GM12872 (cell line): Measurements from ENCODE around the gene GNPTAB.

Experiments
- CTCF ChIP-seq: IDR thresholded peaks from 3 replicates; pipeline ENCODE4 v1.5.1; 2011; ENCODE audit warnings: low read depth, mild to moderate bottlenecking, low read length, moderate library complexity; ENCODE audit not compliant: insufficient read depth

The GNPTAB gene

DNA sequence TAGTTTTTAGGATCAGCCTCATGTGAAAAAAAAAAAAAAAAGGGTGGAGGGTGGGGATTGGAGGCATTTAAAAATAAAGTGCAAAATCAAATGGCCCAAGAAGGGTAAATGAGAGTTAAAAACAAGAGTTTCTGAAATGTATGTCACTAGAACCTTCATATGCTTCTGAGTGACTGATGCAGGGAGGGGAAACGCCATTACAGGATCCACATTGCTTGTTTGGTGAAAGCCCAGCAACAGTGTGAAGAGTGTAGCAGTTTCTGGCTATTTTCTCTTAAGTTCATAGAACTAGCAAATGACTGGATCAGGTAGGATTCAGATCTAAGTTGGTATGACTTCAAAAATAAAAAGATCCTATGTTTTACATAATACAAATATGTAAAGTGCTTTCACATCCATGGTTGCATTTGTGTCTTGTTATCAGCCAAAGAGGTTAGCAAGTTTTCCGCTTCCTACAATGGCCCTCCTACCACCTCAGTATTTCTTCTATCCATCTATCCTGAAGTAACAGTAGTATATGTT lies 130.4 kb downstream of the GNPTAB start:
- TF ChIP-seq CTCF = no peak

DNA sequence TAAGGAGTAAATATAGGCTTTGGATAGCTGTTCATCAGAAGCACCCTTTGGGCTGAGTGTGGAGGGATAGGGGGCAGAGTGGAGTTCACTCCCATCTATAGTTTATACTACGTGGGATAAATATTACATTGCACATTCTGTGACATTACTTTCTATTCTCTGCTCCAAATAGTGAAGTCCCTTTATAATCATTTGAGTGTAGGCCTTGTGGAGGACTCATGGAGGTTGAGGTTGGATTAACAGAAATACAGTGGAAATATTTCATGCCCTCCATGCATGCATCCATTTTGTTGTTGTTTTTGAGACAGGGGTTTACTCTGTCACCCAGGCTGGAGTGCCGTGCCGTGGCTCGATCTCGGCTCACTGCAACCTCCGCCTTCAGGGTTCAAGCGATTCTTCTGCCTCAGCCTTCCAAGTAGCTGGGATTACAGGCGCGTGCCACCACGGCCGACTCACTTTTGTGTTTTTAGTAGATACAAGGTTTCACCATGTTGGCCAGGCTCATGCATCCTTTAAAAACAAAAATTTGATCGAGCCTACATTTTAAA lies 131.9 kb downstream of the GNPTAB start:
- TF ChIP-seq CTCF = peak; percentile 28; the same call in 1 of the 3 replicates

- TF ChIP-seq CTCF = no peak
These were observed 132.6 kb downstream of the GNPTAB start for GRCh38 chr12:101697930-101698799.

- no peak for TF ChIP-seq CTCF
These were observed 133.4 kb downstream of the GNPTAB start, which contains the start of gene CHPT1 for GRCh38 chr12:101697197-101697929. Gene CHPT1 (plus strand): TSS chr12:101697640. CDS start chr12:101697862, 222 bp downstream.

DNA sequence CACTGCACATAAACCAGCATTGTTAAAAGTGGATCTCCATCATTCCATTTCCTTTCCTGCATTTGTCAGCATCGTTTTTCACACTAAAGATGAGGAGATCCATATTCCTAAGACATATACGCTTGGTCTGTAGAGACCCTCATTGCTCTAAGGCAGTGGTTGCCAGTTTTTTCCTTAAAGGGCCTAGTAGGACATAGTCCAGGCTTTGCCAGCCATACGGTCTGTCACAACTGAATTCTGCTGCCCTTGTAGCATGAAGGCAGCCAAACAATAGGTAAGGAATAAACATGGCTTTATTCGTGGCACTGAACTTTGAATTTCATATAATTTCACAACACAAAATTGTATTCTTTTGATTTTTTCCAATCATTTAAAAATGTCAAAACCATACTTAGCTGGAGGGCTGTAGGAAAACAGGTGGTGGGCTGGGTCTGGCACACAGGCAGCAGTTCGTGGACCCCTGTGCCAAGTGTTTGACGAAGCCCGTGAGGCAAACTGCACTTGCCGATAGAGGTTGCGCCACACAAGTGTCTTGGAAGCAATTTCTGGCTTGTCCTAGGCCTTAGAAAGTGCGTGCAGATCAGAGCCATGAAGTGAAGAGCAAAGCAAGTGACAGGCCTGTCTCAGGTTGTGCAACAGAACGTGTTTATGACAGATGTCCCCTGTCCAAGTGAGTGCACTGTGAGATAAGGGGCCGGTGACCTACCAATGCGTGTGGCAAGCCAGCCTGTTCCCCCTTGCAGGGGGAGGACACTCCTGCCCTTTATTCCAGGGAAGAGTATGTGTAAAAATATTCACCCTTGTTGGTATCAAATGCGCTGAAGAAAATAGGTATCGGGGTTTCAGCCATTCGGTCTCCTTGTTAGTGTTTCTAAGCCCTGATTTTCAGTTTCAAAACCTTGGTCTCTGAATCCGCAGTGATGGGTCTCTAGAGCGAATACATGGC lies 134.2 kb downstream of the GNPTAB start:
- no peak for TF ChIP-seq CTCF

DNA sequence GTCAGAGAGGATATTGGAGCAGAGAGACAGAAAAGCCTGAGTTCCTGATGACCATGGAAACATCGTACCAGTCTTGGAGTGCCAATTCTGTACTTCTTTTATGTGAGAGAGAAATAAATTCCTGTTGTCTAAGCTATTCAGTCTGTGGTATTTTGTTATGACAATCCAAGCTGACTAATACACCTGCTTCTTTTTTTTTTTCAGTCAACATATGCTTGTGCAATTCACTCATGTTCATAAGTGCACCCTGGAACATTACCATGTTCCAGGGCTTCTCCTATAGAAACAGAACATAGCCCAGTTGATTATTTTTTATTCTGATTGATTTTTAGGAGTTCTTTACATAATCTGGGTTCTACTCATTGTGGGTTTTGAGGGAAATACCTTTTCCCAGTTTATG lies 135.1 kb downstream of the GNPTAB start:
- no peak for TF ChIP-seq CTCF
